SK-N-SH (cell line): ENCODE measurements around the gene B3GALNT2.

Source experiments
- CHD2 ChIP-seq: fragments of 150-350 bp; IDR thresholded peaks from 2 replicates; pipeline ENCODE4 v1.6.1; 2018; ENCODE audit warnings: low read length; ENCODE audit not compliant: partially characterized antibody
- CTCF ChIP-seq: fragments of 200-600 bp; sonication (generic); IDR thresholded peaks from 2 replicates; pipeline ENCODE4 v1.6.1; 2017; ENCODE audit warnings: antibody characterized with exemption, mild to moderate bottlenecking, moderate library complexity
- ELF1 ChIP-seq: IDR thresholded peaks from 2 replicates; pipeline ENCODE4 v1.4.0; 2012
- EP300 ChIP-seq, 2 experiments: IDR thresholded peaks; 2 replicates each; pipeline versions ENCODE4 v1.4.0 to v1.6.1; 2012; ENCODE audit warnings: borderline replicate concordance in 1 of 2, low read depth in 1 of 2, low read length in 1 of 2
- FOXM1 ChIP-seq: IDR thresholded peaks from 2 replicates; pipeline ENCODE4 v1.4.0; 2012; ENCODE audit warnings: low read depth, mild to moderate bottlenecking
- MXI1 ChIP-seq: IDR thresholded peaks from 2 replicates; pipeline ENCODE4 v1.6.1; 2012; ENCODE audit warnings: mild to moderate bottlenecking, low read depth, low read length, improper control_type of control experiment
- POLR2AphosphoS5 ChIP-seq: IDR thresholded peaks from 2 replicates; pipeline ENCODE4 v1.6.1; 2012; ENCODE audit warnings: low read depth, low read length
- RCOR1 ChIP-seq: fragments of 150-350 bp; IDR thresholded peaks from 2 replicates; pipeline ENCODE4 v1.6.1; 2017; ENCODE audit warnings: antibody characterized with exemption, low read length
- REST ChIP-seq: IDR thresholded peaks from 2 replicates; pipeline ENCODE4 v1.6.1; 2012; ENCODE audit warnings: mild to moderate bottlenecking, low read depth, low read length, moderate library complexity
- TAF1 ChIP-seq: IDR thresholded peaks from 2 replicates; pipeline ENCODE4 v1.6.1; 2012; ENCODE audit warnings: low read depth, mild to moderate bottlenecking, low read length, moderate library complexity, borderline replicate concordance
- TCF12 ChIP-seq: IDR thresholded peaks from 2 replicates; pipeline ENCODE4 v1.4.0; 2012
- TEAD4 ChIP-seq: IDR thresholded peaks from 2 replicates; pipeline ENCODE4 v1.4.0; 2012; ENCODE audit warnings: mild to moderate bottlenecking, borderline replicate concordance; ENCODE audit not compliant: insufficient read depth
- USF2 ChIP-seq: fragments of 150-350 bp; IDR thresholded peaks from 2 replicates; pipeline ENCODE4 v1.6.1; 2017; ENCODE audit warnings: antibody characterized with exemption, low read length, low read depth, borderline replicate concordance
- YY1 ChIP-seq: IDR thresholded peaks from 2 replicates; pipeline ENCODE4 v1.4.0; 2012; ENCODE audit warnings: low read depth, mild to moderate bottlenecking

- TF ChIP-seq CTCF (no peak), ELF1 (no peak), TAF1 (no peak), FOXM1 (no peak), RCOR1 (no peak), YY1 (no peak), POLR2AphosphoS5 (no peak), EP300 (IDR thresholded peaks at IDR 0.05; ENCODE audit: borderline replicate concordance in 1 of 2, low read depth in 1 of 2, low read length in 1 of 2) (no peak), CHD2 (no peak), USF2 (no peak), TEAD4 (no peak), REST (no peak), MXI1 (no peak), TCF12 (no peak)
These were observed 18.7 kb downstream of the B3GALNT2 start for GRCh38 chr1:235485558-235485957.
